NCI-H1417 treated with DMSO at 0.1 percent for 48 hours (cell line): ENCODE results near the gene RNF34.

Experiments
- DNase-seq: peaks from one replicate; lab custom pipeline; 2025; lab: John Stamatoyannopoulos, UW

The RNF34 gene

GRCh38 chr12:121439715-121440114 lies 39.8 kb downstream of the RNF34 start:
- DNase-seq, result no peak

- DNase-seq, result no peak
Measured at GRCh38 chr12:121440768-121441167, 40.9 kb downstream of the RNF34 start.

DNA sequence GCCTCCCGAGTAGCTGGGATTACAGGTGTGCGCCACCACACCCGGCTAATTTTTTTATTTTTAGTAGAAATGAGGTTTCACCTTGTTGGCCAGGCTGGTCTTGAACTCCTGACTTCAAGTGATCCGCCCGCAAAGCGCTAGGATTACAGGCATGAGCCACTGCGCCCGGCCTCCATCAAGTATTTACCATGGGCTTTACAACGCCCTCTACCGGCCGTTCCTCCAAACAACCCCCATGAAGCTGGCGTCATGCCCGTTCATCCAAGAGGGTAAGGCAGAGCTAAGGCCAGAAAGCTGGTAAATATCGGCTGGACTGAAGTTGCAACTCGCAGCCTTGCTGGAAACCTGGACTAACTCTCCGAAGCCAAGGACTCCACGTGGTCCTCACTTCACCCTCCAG lies 41.6 kb downstream of the RNF34 start:
- DNase-seq, result no peak

DNA sequence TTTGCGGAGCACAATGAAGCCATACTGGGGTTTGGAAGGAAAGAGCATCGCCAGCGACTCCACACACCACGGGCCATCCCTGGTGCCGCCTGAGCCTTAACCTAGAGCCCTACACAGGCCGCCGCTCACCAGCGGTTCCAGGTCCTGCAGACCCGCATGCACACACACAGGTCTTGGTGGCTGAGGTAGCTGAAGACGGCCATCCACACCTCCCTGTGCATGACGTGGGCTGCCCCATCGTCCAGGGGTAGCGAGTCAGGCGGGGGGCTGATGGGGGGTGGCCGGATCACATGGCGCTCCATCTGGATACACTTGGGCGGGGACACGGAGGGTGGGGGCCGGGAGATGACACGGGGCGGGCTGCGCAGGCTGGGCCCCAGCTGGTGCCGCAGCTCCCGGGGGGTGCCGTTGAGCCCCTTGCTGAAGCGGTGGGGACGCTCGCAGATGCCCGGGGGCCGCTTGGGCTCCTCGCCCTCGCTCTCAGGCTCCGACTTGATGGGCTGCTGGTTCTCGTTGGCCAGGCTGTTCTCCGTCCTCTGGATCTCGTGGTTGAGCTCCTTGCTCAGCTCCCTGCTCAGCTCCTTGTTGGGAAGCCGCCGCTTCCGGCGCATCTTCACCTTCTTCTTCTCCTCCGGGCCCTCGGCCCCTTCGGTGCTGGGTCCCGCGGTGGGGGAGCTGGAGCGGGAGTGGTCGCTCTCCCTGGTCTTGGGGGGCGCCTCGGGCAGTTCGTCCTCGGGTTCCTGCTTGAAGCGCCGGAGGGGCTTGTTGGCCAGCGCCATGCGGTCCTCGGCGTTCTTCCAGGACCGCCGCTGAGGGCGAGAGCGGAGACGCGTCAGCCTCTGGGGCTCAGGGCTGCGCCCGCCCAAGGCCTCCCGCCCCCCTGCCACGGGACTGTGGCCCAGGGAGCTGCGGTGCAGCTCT lies 42.4 kb downstream of the RNF34 start:
- DNase-seq, result no peak

GRCh38 chr12:121443193-121443870 lies 43.4 kb downstream of the RNF34 start:
- peak; percentile 11 for DNase-seq

DNA sequence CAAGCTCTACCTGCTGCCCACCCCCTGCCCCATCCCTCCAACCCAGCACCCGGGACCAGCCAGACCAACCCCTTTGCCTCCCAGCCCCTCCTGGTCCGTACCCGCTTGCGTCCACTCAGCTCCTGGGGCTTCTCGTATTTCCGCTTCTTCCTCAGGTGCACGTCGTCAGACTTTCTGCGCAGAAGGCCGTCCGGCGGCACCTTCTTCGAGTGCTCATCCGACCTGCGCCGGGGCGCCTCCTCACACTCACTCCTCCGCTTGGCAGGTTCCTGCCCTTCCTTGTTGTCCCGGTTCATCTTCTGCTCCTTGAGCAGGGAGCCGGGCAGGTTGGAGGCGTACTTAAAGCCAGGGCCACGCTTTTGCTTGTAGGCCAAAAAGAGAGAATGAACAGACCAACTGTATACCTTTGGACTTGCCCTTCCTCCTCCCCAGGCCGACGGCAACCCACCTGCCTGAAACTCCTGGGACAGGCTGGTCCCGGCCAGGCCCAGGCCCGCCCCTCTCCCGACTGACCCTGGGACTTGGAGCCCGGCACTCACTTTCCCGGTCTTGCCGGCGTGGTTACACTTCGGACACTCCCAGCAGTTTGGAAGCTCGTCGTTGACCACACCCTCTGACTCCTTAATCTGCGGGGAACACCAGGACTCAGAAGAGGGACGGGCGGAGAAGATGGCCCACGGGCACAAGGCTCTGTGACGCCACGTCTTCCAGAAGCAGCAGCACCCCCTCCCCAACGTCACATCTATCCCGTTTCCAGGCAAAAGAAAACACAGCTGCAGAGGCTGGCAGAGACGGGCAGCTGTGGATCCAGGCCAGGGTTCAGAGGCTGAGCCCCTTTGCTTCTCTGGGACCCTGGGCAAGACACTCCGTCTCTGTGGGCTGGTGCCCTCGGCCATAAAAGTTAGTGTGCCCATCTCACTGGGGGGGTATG lies 44.3 kb downstream of the RNF34 start:
- no peak for DNase-seq

DNA sequence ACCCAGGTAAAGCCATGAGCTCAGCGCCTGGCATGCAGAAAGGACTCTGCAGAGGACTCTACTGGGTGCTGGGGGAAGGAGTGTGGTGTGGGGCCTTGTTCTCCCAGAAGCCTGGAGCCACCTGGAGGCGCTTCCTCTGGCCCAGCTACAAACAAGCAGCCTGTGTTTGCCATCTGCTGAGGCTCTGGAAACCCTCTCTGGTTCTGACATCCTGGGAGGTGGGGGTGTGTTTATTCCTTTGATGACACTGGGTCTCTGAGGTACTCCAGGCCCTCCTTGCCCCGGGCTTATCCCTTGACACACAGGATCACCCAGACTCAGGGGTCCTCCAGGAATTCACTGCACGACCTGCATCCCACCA lies 44.9 kb downstream of the RNF34 start:
- DNase-seq, result no peak

DNA sequence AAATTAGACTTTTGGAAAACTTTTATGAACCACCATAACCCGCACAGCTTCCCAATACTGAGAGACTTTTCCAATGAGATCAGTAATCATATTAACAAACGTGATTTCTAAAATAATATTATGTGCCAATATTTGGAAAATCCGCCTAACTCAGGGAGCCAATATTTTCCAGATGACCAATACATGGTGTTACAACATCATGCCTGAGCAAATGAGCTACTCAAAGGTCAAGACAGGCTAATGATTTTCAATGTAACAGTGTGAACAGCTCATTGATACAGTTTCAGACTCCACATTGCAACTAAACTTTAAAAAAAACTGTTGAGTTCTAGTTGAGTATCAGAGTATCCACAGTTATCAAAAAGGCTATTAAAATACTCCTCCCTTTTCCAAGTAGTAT lies 46.8 kb downstream of the RNF34 start:
- DNase-seq, result no peak

- DNase-seq, result no peak
Measured at GRCh38 chr12:121448771-121449315, 48.9 kb downstream of the RNF34 start.

DNA sequence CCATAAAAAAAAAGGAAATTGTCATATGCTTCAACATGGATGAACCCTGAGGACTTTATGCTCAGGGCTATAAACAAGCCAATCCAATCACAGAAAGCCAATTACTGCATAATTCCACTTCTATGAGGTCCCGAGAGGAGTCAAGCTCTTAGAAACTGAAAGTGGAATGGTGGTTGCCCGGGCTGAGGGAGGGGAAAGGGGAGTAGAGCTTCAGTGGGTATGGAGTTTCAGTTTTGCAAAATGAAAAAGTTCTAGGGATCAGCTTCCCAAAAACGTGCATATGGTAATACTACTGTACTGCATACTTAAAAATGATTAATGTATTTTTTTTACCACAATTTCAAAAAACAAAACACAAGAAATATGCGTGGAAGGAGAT lies 52.0 kb downstream of the RNF34 start:
- DNase-seq, result no peak

DNA sequence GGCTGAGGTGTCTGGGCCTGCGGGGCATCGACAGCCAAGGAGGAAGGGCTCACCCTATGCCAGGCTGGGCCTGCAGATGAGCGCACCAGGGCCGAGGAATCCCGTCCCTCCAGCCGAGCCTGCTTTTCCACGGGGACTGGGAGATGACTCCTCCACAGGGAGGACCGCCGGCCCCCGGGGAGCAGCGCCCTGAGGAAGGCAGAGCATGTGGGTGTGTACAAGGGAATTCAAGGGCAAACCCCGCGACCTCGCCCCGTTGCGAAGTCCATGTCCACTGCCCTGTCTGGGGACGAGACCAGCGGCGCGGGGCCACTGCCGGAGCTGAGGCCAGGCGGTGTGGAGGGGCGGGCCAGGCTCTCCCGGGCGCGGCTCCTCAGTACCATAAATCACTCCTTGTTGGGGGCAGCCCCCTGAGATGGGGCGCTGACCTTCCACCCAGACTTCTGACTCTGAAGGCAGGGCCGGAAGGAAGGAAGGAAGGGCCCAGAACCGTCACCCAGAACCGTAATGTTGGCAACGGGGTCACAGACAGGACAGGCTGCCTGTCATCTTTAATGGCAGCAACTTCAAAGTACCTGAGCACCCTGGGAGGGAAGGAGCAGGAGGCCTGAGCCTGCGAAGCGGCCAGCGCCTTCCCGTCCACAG lies 52.5 kb downstream of the RNF34 start:
- DNase-seq, result no peak

DNA sequence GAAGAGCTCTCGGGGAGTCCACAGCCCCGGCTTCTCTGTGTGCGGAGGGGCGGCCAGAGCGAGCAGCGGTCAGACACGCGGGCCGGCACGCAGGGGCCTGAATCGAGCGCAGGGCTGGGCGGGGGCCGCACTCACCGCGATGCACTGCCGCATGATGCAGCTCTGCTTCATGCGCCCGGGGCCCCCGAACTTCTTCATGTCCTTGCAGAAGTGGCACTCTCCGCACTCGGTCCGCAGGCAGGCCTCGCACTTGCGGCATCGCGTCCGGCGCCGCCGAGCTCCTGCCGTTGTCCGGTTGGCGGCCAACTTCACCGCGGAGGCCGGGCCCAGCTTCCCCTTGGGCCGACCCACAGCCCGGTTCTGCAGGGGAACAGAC lies 53.1 kb downstream of the RNF34 start:
- no peak for DNase-seq

GRCh38 chr12:121453629-121454028 lies 53.7 kb downstream of the RNF34 start:
- DNase-seq, result no peak

- DNase-seq, result no peak
Measured at GRCh38 chr12:121454921-121455320, 55.0 kb downstream of the RNF34 start.

DNA sequence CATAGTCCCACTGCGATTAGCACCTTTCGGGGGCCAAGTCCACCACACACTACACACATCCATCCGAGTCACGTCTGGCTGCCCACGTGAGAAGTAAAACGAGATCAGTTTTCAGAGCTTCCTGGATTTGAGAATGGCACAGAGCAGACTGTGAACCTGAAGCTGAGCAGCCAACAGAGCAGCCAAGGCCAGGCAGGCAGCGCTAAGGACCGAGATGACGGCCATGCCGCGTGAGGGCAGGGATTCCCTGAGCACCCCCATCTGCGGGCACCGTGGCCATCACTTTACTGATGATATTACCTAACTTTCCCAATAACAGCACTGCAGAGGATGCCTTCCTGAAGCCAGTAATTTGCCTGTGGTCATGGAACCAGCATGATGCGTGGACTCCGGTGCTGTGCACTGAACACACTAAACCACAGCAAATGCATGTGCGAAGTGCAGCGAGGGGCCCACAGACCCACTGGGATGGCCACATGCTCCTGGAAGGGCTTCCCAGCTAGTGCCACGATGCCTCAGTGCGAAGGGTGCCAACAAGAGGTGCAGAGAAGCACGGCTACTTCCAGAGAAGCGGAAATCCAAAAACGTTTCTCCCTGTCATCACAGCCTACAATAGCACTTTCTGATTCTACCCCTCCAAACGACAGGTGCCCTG lies 56.0 kb downstream of the RNF34 start:
- DNase-seq, result no peak

- DNase-seq, result no peak
Measured at GRCh38 chr12:121456551-121456950, 56.6 kb downstream of the RNF34 start.

GRCh38 chr12:121461048-121461447 lies 61.1 kb downstream of the RNF34 start:
- DNase-seq, result no peak

GRCh38 chr12:121464331-121464730 lies 64.4 kb downstream of the RNF34 start:
- no peak for DNase-seq

- no peak for DNase-seq
Measured at GRCh38 chr12:121465921-121466793, 66.2 kb downstream of the RNF34 start.
